ENCODE results near the gene ADH7.

Gene ADH7

DNA sequence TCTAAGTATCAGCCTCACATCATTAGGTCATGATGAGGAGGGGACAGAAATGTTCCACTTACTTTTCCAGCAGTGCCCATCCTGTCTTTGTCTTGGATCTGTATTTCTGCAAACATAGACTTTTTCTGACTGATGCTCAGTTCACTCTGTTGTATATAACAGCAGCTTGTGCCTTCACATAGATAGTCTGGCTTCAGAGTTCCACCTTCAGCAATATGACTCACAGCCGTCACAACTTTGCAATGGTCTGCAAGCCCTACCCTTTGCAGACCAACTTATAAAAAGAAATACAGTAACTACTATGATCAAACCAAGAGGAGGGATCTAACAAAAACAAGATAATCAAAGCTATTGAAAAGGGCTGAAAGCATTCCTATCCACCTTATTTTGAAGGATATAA, at the start of gene ADH7:
TSS of gene ADH7 (minus strand) at position 189 of the 400 bp plus-strand sequence. CDS start at position 80, 109 bp downstream.
- DNase-seq (ENCODE audit: low spot score), result no peak
- in situ Hi-C loops (cut with MboI; ENCODE audit: low pct_unique_long_range_greater_than_20kb, low sequenced_read_pairs, unreplicated experiment), result no loop called here
- TF ChIP-seq CTCF (IDR thresholded peaks at IDR 0.05; ENCODE audit: extremely low read depth, insufficient read depth, missing control alignments), result no peak

DNA sequence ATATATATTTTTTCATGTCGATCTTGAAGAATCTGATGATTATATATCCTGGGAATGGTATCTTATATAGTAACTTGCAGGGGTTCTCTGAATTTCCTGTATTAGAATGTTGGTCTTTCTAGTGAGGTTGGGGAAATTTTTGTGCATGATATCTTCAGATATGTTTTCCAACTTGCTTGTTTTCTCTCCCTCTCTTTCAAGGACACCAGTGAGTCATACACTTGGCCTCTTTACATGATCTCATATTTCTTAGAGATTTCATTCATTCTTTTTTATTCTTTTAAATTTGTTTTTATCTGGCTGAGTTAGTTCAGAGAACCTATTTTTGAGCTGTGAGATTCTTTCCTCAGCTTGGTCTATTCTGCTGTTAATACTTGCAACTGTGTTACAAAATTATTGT, 48.5 kb upstream of the ADH7 start:
- in situ Hi-C loops (cut with MboI; ENCODE audit: low pct_unique_long_range_greater_than_20kb, low sequenced_read_pairs, unreplicated experiment), result no loop called here
- TF ChIP-seq CTCF (IDR thresholded peaks at IDR 0.05; ENCODE audit: extremely low read depth, insufficient read depth, missing control alignments), result no peak

GRCh38 chr4:99473131-99473530, 38.0 kb upstream of the ADH7 start:
- in situ Hi-C loops (cut with MboI; ENCODE audit: low pct_unique_long_range_greater_than_20kb, low sequenced_read_pairs, unreplicated experiment), result no loop called here
- DNase-seq (ENCODE audit: low spot score), result no peak
- TF ChIP-seq CTCF (IDR thresholded peaks at IDR 0.05; ENCODE audit: extremely low read depth, insufficient read depth, missing control alignments), result no peak

More for the DNA sequence above, 48.5 kb upstream of the ADH7 start:
- no peak for DNase-seq (ENCODE audit: low spot score)

GRCh38 chr4:99471896-99472295, 36.8 kb upstream of the ADH7 start:
- no peak for DNase-seq (ENCODE audit: low spot score)
- in situ Hi-C loops (cut with MboI; ENCODE audit: low pct_unique_long_range_greater_than_20kb, low sequenced_read_pairs, unreplicated experiment), result no loop called here
- TF ChIP-seq CTCF (IDR thresholded peaks at IDR 0.05; ENCODE audit: extremely low read depth, insufficient read depth, missing control alignments), result no peak

- in situ Hi-C loops (cut with MboI; ENCODE audit: low pct_unique_long_range_greater_than_20kb, low sequenced_read_pairs, unreplicated experiment), result no loop called here
- no peak for DNase-seq (ENCODE audit: low spot score)
- no peak for TF ChIP-seq CTCF (IDR thresholded peaks at IDR 0.05; ENCODE audit: extremely low read depth, insufficient read depth, missing control alignments)
Measured at GRCh38 chr4:99471349-99471748, 36.2 kb upstream of the ADH7 start.

DNA sequence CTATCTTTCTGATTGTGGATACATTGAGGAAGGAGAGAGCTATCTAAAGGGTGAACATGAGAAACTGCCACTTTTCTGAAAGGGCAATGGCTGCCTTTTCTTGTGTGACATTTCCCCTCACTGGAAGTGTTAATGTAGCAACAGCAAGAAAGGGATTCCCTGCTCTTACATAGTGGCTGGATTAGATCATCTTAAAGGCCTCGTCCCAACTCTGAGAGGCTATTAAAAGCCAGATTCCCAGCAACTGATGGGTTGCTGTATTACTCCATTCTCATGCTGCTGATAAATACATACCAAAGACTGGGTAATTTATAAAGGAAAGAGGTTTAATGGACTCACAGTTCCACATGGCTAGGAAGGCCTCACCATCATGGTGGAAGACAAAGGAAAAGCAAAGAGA, 33.7 kb upstream of the ADH7 start:
- in situ Hi-C loops (cut with MboI; ENCODE audit: low pct_unique_long_range_greater_than_20kb, low sequenced_read_pairs, unreplicated experiment), result no loop called here
- no peak for TF ChIP-seq CTCF (IDR thresholded peaks at IDR 0.05; ENCODE audit: extremely low read depth, insufficient read depth, missing control alignments)
- DNase-seq (ENCODE audit: low spot score), result no peak

GRCh38 chr4:99467887-99468286, 32.7 kb upstream of the ADH7 start:
- in situ Hi-C loops (cut with MboI; ENCODE audit: low pct_unique_long_range_greater_than_20kb, low sequenced_read_pairs, unreplicated experiment), result no loop called here
- TF ChIP-seq CTCF (IDR thresholded peaks at IDR 0.05; ENCODE audit: extremely low read depth, insufficient read depth, missing control alignments), result no peak
- no peak for DNase-seq (ENCODE audit: low spot score)
